Psoas muscle (tissue), 8 donors: ENCODE data around the gene OR52E5. TPM values are rescaled to one million over a fixed set of nuclear protein-coding genes. Genes with fewer than 3 reads are reported as not detected.

ENCODE experiments used
- ATAC-seq, 4 donors: fragments of 200-7000 bp; cut with Tn5 transposase; one replicate each; pipeline ENCODE4 v1.9.1; 2020; ENCODE audit warnings: moderate library complexity in 3 of 4, mild to moderate bottlenecking in 2 of 4
- DNase-seq, 2 donors: peaks; one replicate each; pipeline ENCODE4 v3.0.0-alpha.2; 2020
- H3K27ac ChIP-seq: fragments of 200-600 bp; one replicate; pipeline ENCODE4 v1.8.0; 2022
- H3K27me3 ChIP-seq, 3 donors: fragments of 200-600 bp in 1 of 3; one replicate each; pipeline versions ENCODE4 v1.6.1 to v1.8.0; 2013 to 2022; ENCODE audit warnings: low read length in 2 of 3, mild to moderate bottlenecking in 2 of 3, moderate library complexity in 1 of 3; ENCODE audit not compliant: insufficient read depth in 3 of 3
- H3K36me3 ChIP-seq, 2 donors: fragments of 200-600 bp in 1 of 2; one replicate each; pipeline versions ENCODE4 v1.6.1 to v1.8.0; 2013 to 2022; ENCODE audit warnings: low read depth in 1 of 2, mild to moderate bottlenecking in 1 of 2, moderate library complexity in 1 of 2; ENCODE audit not compliant: insufficient read depth in 1 of 2
- H3K4me1 ChIP-seq: fragments of 200-600 bp; one replicate; pipeline ENCODE4 v1.8.0; 2022
- H3K4me3 ChIP-seq: fragments of 200-600 bp; one replicate; pipeline ENCODE4 v1.8.0; 2022; ENCODE audit warnings: mild to moderate bottlenecking
- H3K9me3 ChIP-seq: fragments of 200-600 bp; one replicate; pipeline ENCODE4 v1.8.0; 2022
- CTCF ChIP-seq: fragments of 200-600 bp; IDR thresholded peaks from one replicate; pipeline ENCODE4 v1.8.0; 2022; ENCODE audit warnings: antibody characterized with exemption
- WGBS, 3 donors: extraction: QIAGEN DNeasy Blood & Tissue Kit; methylation state at CpG; one replicate each; pipeline versions ENCODE4 v1.1.6 to v1.1.7; 2013; 5-methylcytosine and 5-hydroxymethylcytosine counted together
- intact Hi-C, 2 donors: fragments of 100-400 bp; cut with DNase I; formaldehyde crosslinking; loops; one replicate each; pipeline versions ENCODE4 v1.11.0 to v1.14.2; 2022
- polyA plus RNA-seq, 3 donors: library from polyadenylated mRNA; stranded (reverse); fragments of 200-250 nt; gene quantifications; one replicate each; pipeline ENCODE4 v1.2.3, GENCODE V29; 2013
- total RNA-seq, 4 donors: library from RNA; stranded (reverse); fragmentation: NEBNext Ultra II Directional in 2 of 4; extraction: Animal tissue kit (Norgen Biotek cat#: 25700) in 2 of 4; gene quantifications; one replicate each; pipeline versions ENCODE4 v1.2.1 to v1.2.4, GENCODE V29; 2021 to 2023
- donor health status: healthy with polysubstance abuse.
- donor health status: DM: no; HTN: no; CAD: no; lungs with moderate emphysema.
- donor health status: Bipolar disorder and iron deficiency.
- donor health status: healthy.
- donor health status: DM: yes; HTN: yes; CAD: no.
- donor health status: DM: no; HTN: no; CAD: no.
- donor health status: DM: no; HTN: no; CAD: no.
- donor health status: DM: yes; HTN: yes; CAD: no.

The OR52E5 gene
- total and polyA plus RNA-seq, 7 donors = not detected

DNA sequence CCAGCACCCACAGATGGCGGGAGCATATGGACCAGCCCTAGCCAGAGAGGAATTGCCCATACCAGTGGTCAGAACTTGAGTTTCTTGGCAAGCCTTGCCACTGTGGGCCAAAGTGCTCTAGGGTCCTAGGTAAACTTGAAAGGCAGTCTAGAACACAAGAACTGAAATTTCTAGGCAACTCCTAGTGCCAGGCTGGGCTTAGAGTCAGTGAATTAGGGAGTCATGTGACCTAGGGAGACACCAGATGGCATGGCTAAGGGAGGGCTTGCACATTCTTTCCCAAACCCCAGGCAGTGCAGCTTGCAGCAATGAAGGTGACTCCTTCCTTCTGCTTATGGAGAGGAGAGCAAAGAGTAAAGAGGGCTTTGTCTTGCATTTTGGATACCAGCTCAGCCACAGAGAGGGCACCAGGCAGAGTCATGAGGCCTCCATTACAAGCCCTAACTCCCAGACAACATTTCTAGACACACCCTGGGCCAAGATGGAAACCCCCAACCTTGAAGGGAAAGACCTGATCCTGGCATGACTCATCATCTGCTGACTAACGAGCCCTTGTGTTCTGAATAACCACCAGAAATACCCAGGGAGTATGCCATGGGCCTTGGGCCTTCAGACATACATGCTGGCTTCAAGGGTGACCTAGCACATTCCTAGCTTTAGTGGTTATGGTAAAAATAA, 29.9 kb downstream of the OR52E5 start:
- no peaks in the 10 kb centered on the region for H3K4me1 ChIP-seq
- no peaks in the 10 kb centered on the region for H3K36me3 ChIP-seq
- H3K27me3 ChIP-seq = no peaks in the 10 kb centered on the region
- no peak for ATAC-seq
- no peaks in the 10 kb centered on the region for H3K9me3 ChIP-seq
- DNase-seq = no peak
- TF ChIP-seq CTCF = no peak
- no peak overlapping the region for H3K4me3 ChIP-seq
- intact Hi-C loops = no loop called here
- 68 to 74% (median 72%) methylated on average over 2 of the region's 2 CpGs for WGBS, 3 donors
- no peak overlapping the region for H3K27ac ChIP-seq

- no peak for DNase-seq
- ATAC-seq = no peak
- Histone ChIP-seq H3K4me1 (no peaks in the 10 kb centered on the region), H3K36me3 (no peaks in the 10 kb centered on the region), H3K27me3 (no peaks in the 10 kb centered on the region), H3K4me3 (no peak overlapping the region), H3K27ac (no peak overlapping the region), H3K9me3 (no peaks in the 10 kb centered on the region)
- intact Hi-C loops = no loop called here
- no peak for TF ChIP-seq CTCF
Observed at GRCh38 chr11:5923427-5923776, 30.4 kb downstream of the OR52E5 start.

DNA sequence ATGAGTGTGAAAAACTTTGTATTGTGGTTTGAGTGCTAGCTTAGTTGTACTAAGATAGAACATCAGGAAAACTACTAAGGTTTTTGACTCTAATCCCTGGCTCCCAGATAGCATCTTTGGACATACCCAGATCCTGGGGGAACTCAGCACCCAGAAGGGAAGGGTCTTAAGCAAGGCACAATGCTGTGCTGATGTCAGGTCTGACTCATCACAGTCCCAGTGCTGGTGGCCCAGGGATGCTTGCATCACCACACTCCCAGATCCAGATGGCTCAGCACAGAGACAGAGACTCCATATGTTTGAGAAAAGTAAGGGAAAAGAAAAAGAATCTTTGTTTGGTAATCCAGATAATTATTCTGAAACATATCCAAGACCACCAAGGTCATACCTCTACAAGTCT, 30.8 kb downstream of the OR52E5 start:
- Histone ChIP-seq H3K4me3 (no peak overlapping the region), H3K4me1 (no peaks in the 10 kb centered on the region), H3K27me3 (no peaks in the 10 kb centered on the region), H3K27ac (no peak overlapping the region), H3K9me3 (no peaks in the 10 kb centered on the region), H3K36me3 (no peaks in the 10 kb centered on the region)
- ATAC-seq = no peak
- DNase-seq = no peak
- no peak for TF ChIP-seq CTCF
- intact Hi-C loops = no loop called here

DNA sequence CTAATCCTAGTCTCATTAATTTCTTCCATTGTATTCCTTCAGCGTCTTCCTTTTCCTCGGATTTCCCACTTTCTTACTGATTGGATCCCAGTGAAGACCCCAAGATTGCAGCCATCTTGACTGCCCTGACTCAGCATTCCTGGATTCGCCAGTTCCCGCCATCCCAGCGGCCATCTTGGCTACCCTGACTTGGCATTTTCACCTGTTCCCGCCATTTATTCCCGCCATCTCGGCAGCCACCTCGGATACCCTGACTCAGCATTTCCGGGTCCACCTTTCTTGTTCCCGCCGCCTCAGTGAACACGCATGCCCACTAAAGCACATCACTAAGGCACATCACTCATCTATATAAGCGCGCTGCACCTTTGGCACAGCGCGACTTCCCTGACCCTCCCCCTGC, 35.3 kb downstream of the OR52E5 start:
- H3K4me3 ChIP-seq = no peak overlapping the region
- no peaks in the 10 kb centered on the region for H3K4me1 ChIP-seq
- H3K27ac ChIP-seq = no peak overlapping the region
- no peaks in the 10 kb centered on the region for H3K36me3 ChIP-seq
- no peak for ATAC-seq
- intact Hi-C loops = no loop called here
- DNase-seq = no peak
- no peak for TF ChIP-seq CTCF
- no peaks in the 10 kb centered on the region for H3K27me3 ChIP-seq
- 94 to 96% (median 96%) methylated on average over 17 of the region's 17 CpGs for WGBS, 3 donors
- H3K9me3 ChIP-seq = no peaks in the 10 kb centered on the region

GRCh38 chr11:5928811-5929210, 35.8 kb downstream of the OR52E5 start:
- TF ChIP-seq CTCF = no peak
- intact Hi-C loops = no loop called here
- no peaks in the 10 kb centered on the region for H3K4me1 ChIP-seq
- H3K27me3 ChIP-seq = no peaks in the 10 kb centered on the region
- H3K9me3 ChIP-seq = no peaks in the 10 kb centered on the region
- 83 to 86% (median 84%) methylated on average over 15 of the region's 15 CpGs for WGBS, 3 donors
- H3K4me3 ChIP-seq = no peak overlapping the region
- DNase-seq (no peak), ATAC-seq (no peak)
- no peaks in the 10 kb centered on the region for H3K36me3 ChIP-seq
- no peak overlapping the region for H3K27ac ChIP-seq
